Activated T-cell treated with anti-CD3 and anti-CD28 coated beads, Interleukin-2, amount 50 U/mL, for 72 hours (primary cell): ENCODE results near the gene LEMD2. TPM values are rescaled to one million over a fixed set of nuclear protein-coding genes. Genes with fewer than 3 reads are reported as not detected.

ENCODE experiments used
- ATAC-seq, 2 donors: fragments of 150-1000 bp; cut with Tn5 transposase; replicated peaks in 1 of 2; 2 replicates each; pipeline ENCODE4 v1.10.0; 2021; ENCODE audit warnings: moderate library complexity in 2 of 2, mild to moderate bottlenecking in 1 of 2
- DNase-seq, 2 donors: peaks; one replicate each; pipeline ENCODE4 v3.0.0; 2021 to 2022; ENCODE audit warnings: mixed read lengths in 1 of 2
- H3K27ac Mint-ChIP-seq: one replicate; pipeline ENCODE4 v1.8.0; 2022; ENCODE audit warnings: mild to moderate bottlenecking, moderate library complexity, mixed read lengths
- H3K27me3 Mint-ChIP-seq: one replicate; pipeline ENCODE4 v1.8.0; 2022; ENCODE audit warnings: low read depth, mixed read lengths
- H3K36me3 Mint-ChIP-seq, 2 donors: one replicate each; pipeline ENCODE4 v1.8.0; 2022; ENCODE audit warnings: mixed read lengths in 2 of 2, mild to moderate bottlenecking in 1 of 2; ENCODE audit not compliant: insufficient read depth in 2 of 2
- H3K4me1 Mint-ChIP-seq: one replicate; pipeline ENCODE4 v1.8.0; 2022; ENCODE audit warnings: low read depth, mixed read lengths
- H3K4me3 Mint-ChIP-seq, 2 donors: one replicate each; pipeline ENCODE4 v1.8.0; 2022; ENCODE audit warnings: mild to moderate bottlenecking in 2 of 2, mixed read lengths in 2 of 2, moderate library complexity in 2 of 2
- H3K9me3 Mint-ChIP-seq, 2 donors: one replicate each; pipeline ENCODE4 v1.8.0; 2022; ENCODE audit warnings: mixed read lengths in 2 of 2
- total RNA-seq, 2 donors: library from RNA; stranded (reverse); gene quantifications; one replicate each; pipeline ENCODE4 v1.2.3, GENCODE V29; 2022

LEMD2 gene
- total RNA-seq, 2 donors from 2014 or later, result 76.4 to 93.8 TPM

GRCh38 chr6:33784787-33785186 lies 4.1 kb downstream of the LEMD2 start:
- H3K27ac Mint-ChIP-seq, result no peak overlapping the region
- ATAC-seq (no peak), DNase-seq (no peak)
- H3K4me3 Mint-ChIP-seq, result no peak overlapping the region
- H3K4me1 Mint-ChIP-seq, result peaks cover 58% of the 10 kb centered on the region
- peaks cover 6 to 19% of the 10 kb centered on the region in 2 donors for H3K36me3 Mint-ChIP-seq
- H3K9me3 Mint-ChIP-seq, result no peaks in the 10 kb centered on the region
- no peaks in the 10 kb centered on the region for H3K27me3 Mint-ChIP-seq

GRCh38 chr6:33783781-33784520 lies 5.0 kb downstream of the LEMD2 start:
- DNase-seq, result no peak
- Mint-ChIP-seq H3K4me3 (no peak overlapping the region), H3K27me3 (no peaks in the 10 kb centered on the region), H3K36me3 (peaks cover 6 to 19% of the 10 kb centered on the region in 2 donors), H3K27ac (no peak overlapping the region), H3K4me1 (peaks cover 50% of the 10 kb centered on the region), H3K9me3 (no peaks in the 10 kb centered on the region)
- ATAC-seq, result no peak

GRCh38 chr6:33782561-33782960 lies 6.4 kb downstream of the LEMD2 start:
- Mint-ChIP-seq H3K9me3 (no peaks in the 10 kb centered on the region), H3K27me3 (no peaks in the 10 kb centered on the region), H3K4me1 (peaks cover 44% of the 10 kb centered on the region), H3K27ac (no peak overlapping the region), H3K36me3 (peaks cover 3 to 19% of the 10 kb centered on the region in 2 donors), H3K4me3 (no peak overlapping the region)
- ATAC-seq, result no peak
- no peak for DNase-seq

- Mint-ChIP-seq H3K27me3 (no peaks in the 10 kb centered on the region), H3K4me1 (peaks cover 32% of the 10 kb centered on the region), H3K4me3 (no peak overlapping the region), H3K36me3 (peaks cover 7 to 18% of the 10 kb centered on the region in 2 donors), H3K9me3 (no peaks in the 10 kb centered on the region), H3K27ac (peak overlapping the region; percentile 16)
- DNase-seq (no peak), ATAC-seq (no peak)
Observed at GRCh38 chr6:33781131-33781975, 7.6 kb downstream of the LEMD2 start.

- no peaks in the 10 kb centered on the region for H3K9me3 Mint-ChIP-seq
- DNase-seq (no peak), ATAC-seq (no peak)
- peaks cover 7 to 19% of the 10 kb centered on the region in 2 donors for H3K36me3 Mint-ChIP-seq
- no peak overlapping the region for H3K4me3 Mint-ChIP-seq
- no peaks in the 10 kb centered on the region for H3K27me3 Mint-ChIP-seq
- H3K27ac Mint-ChIP-seq, result no peak overlapping the region
- H3K4me1 Mint-ChIP-seq, result peaks cover 17% of the 10 kb centered on the region
Observed at GRCh38 chr6:33779895-33780294, 9.0 kb downstream of the LEMD2 start.

GRCh38 chr6:33779290-33779689 lies 9.6 kb downstream of the LEMD2 start:
- ATAC-seq, result no peak
- no peak for DNase-seq
- H3K27me3 Mint-ChIP-seq, result no peaks in the 10 kb centered on the region
- no peak overlapping the region for H3K27ac Mint-ChIP-seq
- no peaks in the 10 kb centered on the region for H3K9me3 Mint-ChIP-seq
- peaks cover 13% of the 10 kb centered on the region for H3K4me1 Mint-ChIP-seq
- H3K4me3 Mint-ChIP-seq, result no peak overlapping the region
- peaks cover 10 to 21% of the 10 kb centered on the region in 2 donors for H3K36me3 Mint-ChIP-seq

- DNase-seq, result no peak
- H3K4me1 Mint-ChIP-seq, result peaks cover 8% of the 10 kb centered on the region
- H3K9me3 Mint-ChIP-seq, result no peaks in the 10 kb centered on the region
- no peak for ATAC-seq
- H3K36me3 Mint-ChIP-seq, result peaks cover 10 to 18% of the 10 kb centered on the region in 2 donors
- no peaks in the 10 kb centered on the region for H3K27me3 Mint-ChIP-seq
- H3K27ac Mint-ChIP-seq, result no peak overlapping the region
- no peak overlapping the region for H3K4me3 Mint-ChIP-seq
Observed at GRCh38 chr6:33778444-33779121, 10.3 kb downstream of the LEMD2 start.

- no peaks in the 10 kb centered on the region for H3K9me3 Mint-ChIP-seq
Observed at GRCh38 chr6:33777398-33778388, 11.2 kb downstream of the LEMD2 start.

GRCh38 chr6:33776764-33777163 lies 12.2 kb downstream of the LEMD2 start:
- no peaks in the 10 kb centered on the region for H3K9me3 Mint-ChIP-seq
- peaks cover 7 to 10% of the 10 kb centered on the region in 2 donors for H3K36me3 Mint-ChIP-seq

More at GRCh38 chr6:33777398-33778388, 11.2 kb downstream of the LEMD2 start:
- Mint-ChIP-seq H3K36me3 (peaks cover 8 to 14% of the 10 kb centered on the region in 2 donors), H3K4me1 (peaks cover 8% of the 10 kb centered on the region), H3K4me3 (no peak overlapping the region), H3K27me3 (no peaks in the 10 kb centered on the region), H3K27ac (no peak overlapping the region)
- DNase-seq (no peak), ATAC-seq (no peak)

GRCh38 chr6:33776186-33776585 lies 12.7 kb downstream of the LEMD2 start:
- Mint-ChIP-seq H3K9me3 (no peaks in the 10 kb centered on the region), H3K4me3 (no peak overlapping the region), H3K4me1 (peaks cover 6% of the 10 kb centered on the region), H3K27ac (no peak overlapping the region), H3K36me3 (peaks cover 7 to 10% of the 10 kb centered on the region in 2 donors), H3K27me3 (no peaks in the 10 kb centered on the region)
- DNase-seq, result no peak
- ATAC-seq, result no peak

More at GRCh38 chr6:33776764-33777163, 12.2 kb downstream of the LEMD2 start:
- Mint-ChIP-seq H3K4me1 (peaks cover under 1% of the 10 kb centered on the region), H3K4me3 (no peak overlapping the region), H3K27ac (no peak overlapping the region), H3K27me3 (no peaks in the 10 kb centered on the region)
- no peak for DNase-seq
- ATAC-seq, result no peak

- Mint-ChIP-seq H3K9me3 (no peaks in the 10 kb centered on the region), H3K4me3 (no peak overlapping the region), H3K27me3 (no peaks in the 10 kb centered on the region), H3K27ac (no peak overlapping the region), H3K36me3 (peaks cover 7 to 10% of the 10 kb centered on the region in 2 donors), H3K4me1 (peaks cover 8% of the 10 kb centered on the region)
- no peak for ATAC-seq
- no peak for DNase-seq
Observed at GRCh38 chr6:33774774-33775173, 14.2 kb downstream of the LEMD2 start.

- Mint-ChIP-seq H3K27me3 (no peaks in the 10 kb centered on the region), H3K4me1 (peaks cover 15% of the 10 kb centered on the region), H3K9me3 (no peaks in the 10 kb centered on the region), H3K4me3 (no peak overlapping the region), H3K27ac (no peak overlapping the region), H3K36me3 (peaks cover 7 to 9% of the 10 kb centered on the region in 2 donors)
- DNase-seq (no peak), ATAC-seq (no peak)
Observed at GRCh38 chr6:33772902-33773472, 15.9 kb downstream of the LEMD2 start.
